ENCODE results near the gene LAMB4.

The LAMB4 gene

DNA sequence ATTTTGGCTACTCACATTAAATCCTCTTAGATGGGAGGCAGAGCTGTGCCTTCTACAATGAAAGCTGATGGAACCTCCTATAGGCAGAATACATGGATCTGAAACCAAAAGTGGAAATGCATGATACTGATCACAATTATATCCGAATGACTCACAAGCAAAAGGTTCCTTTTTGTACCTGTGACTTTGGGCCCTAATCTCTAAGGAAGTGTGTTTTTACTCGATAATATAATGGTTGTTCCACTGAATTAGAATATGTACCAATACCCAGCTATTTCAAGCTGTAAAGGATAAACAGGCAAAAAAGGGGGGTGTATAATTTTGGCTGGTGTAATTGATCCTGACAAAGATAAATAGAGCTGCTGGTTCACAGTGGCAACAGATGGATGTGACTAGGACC lies 109.6 kb downstream of the LAMB4 start:
- Histone ChIP-seq H3K36me3 (ENCODE audit: insufficient read depth, low read length) (no peaks in the 10 kb centered on the region), H4K20me1 (ENCODE audit: insufficient read depth, low read length) (no peaks in the 10 kb centered on the region), H3K9me3 (ENCODE audit: low read length) (no peaks in the 10 kb centered on the region), H3K9ac (ENCODE audit: low read length) (no peak overlapping the region), H3F3A (ENCODE audit: insufficient read depth, low read length) (no peaks in the 10 kb centered on the region), H3K4me1 (ENCODE audit: insufficient read depth, low read length, severe bottlenecking) (no peaks in the 10 kb centered on the region), H3K27ac (ENCODE audit: low read depth, low read length, poor library complexity, severe bottlenecking) (no peak overlapping the region), H3K9me2 (ENCODE audit: low read depth, low read length) (no peaks in the 10 kb centered on the region), H3K79me2 (ENCODE audit: insufficient read depth, low read length) (no peaks in the 10 kb centered on the region), H3K4me2 (ENCODE audit: low read length) (no peak overlapping the region), H2AFZ (ENCODE audit: low read length) (no peak overlapping the region), H3K4me3 (ENCODE audit: low read depth, low read length, poor library complexity, severe bottlenecking) (no peak overlapping the region), H3K27me3 (ENCODE audit: insufficient read depth, low read length) (no peaks in the 10 kb centered on the region)
- TF ChIP-seq EZH2 (IDR thresholded peaks at IDR 0.05; ENCODE audit: borderline replicate concordance, low read length): no peak
- TF ChIP-seq, protein P1, sequence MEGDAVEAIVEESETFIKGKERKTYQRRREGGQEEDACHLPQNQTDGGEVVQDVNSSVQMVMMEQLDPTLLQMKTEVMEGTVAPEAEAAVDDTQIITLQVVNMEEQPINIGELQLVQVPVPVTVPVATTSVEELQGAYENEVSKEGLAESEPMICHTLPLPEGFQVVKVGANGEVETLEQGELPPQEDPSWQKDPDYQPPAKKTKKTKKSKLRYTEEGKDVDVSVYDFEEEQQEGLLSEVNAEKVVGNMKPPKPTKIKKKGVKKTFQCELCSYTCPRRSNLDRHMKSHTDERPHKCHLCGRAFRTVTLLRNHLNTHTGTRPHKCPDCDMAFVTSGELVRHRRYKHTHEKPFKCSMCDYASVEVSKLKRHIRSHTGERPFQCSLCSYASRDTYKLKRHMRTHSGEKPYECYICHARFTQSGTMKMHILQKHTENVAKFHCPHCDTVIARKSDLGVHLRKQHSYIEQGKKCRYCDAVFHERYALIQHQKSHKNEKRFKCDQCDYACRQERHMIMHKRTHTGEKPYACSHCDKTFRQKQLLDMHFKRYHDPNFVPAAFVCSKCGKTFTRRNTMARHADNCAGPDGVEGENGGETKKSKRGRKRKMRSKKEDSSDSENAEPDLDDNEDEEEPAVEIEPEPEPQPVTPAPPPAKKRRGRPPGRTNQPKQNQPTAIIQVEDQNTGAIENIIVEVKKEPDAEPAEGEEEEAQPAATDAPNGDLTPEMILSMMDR (IDR thresholded peaks at IDR 0.05; ENCODE audit: low read length): no peak

DNA sequence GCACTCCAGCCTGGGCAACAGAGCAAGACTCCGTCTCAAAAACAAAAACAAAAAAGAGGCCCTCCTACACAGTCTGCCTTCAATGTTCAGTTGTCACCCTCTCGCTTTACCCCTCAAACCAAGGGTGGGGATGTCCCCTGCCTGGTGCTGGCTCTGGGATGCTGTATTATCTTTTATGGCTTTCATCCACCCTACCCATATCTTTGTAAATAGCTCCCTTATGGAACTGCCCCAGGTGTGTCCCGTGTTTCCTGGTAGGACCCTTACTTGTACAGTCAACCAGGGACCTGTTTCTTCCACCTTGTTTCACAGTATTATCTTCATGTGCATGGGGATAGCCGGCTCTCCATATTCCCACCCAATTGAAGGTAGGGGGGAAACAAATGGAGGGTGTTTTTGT lies 111.5 kb downstream of the LAMB4 start:
- Histone ChIP-seq H3K4me1 (ENCODE audit: insufficient read depth, low read length, severe bottlenecking) (no peaks in the 10 kb centered on the region), H3K9me3 (ENCODE audit: low read length) (no peaks in the 10 kb centered on the region), H3F3A (ENCODE audit: insufficient read depth, low read length) (no peaks in the 10 kb centered on the region), H3K4me2 (ENCODE audit: low read length) (no peak overlapping the region), H3K9ac (ENCODE audit: low read length) (no peak overlapping the region), H4K20me1 (ENCODE audit: insufficient read depth, low read length) (no peaks in the 10 kb centered on the region), H3K27ac (ENCODE audit: low read depth, low read length, poor library complexity, severe bottlenecking) (no peak overlapping the region), H2AFZ (ENCODE audit: low read length) (no peak overlapping the region), H3K4me3 (ENCODE audit: low read depth, low read length, poor library complexity, severe bottlenecking) (no peak overlapping the region), H3K27me3 (ENCODE audit: insufficient read depth, low read length) (no peaks in the 10 kb centered on the region), H3K9me2 (ENCODE audit: low read depth, low read length) (no peaks in the 10 kb centered on the region), H3K36me3 (ENCODE audit: insufficient read depth, low read length) (no peaks in the 10 kb centered on the region), H3K79me2 (ENCODE audit: insufficient read depth, low read length) (no peaks in the 10 kb centered on the region)
- TF ChIP-seq, protein P1 (IDR thresholded peaks at IDR 0.05; ENCODE audit: low read length): no peak
- TF ChIP-seq EZH2 (IDR thresholded peaks at IDR 0.05; ENCODE audit: borderline replicate concordance, low read length): no peak

- H4K20me1 ChIP-seq (ENCODE audit: insufficient read depth, low read length): no peaks in the 10 kb centered on the region
- H3K9ac ChIP-seq (ENCODE audit: low read length): no peak overlapping the region
- H3K4me2 ChIP-seq (ENCODE audit: low read length): no peak overlapping the region
- H2AFZ ChIP-seq (ENCODE audit: low read length): no peak overlapping the region
- no peaks in the 10 kb centered on the region for H3K79me2 ChIP-seq (ENCODE audit: insufficient read depth, low read length)
- no peak overlapping the region for H3K4me3 ChIP-seq (ENCODE audit: low read depth, low read length, poor library complexity, severe bottlenecking)
- no peaks in the 10 kb centered on the region for H3F3A ChIP-seq (ENCODE audit: insufficient read depth, low read length)
- no peaks in the 10 kb centered on the region for H3K36me3 ChIP-seq (ENCODE audit: insufficient read depth, low read length)
- H3K9me2 ChIP-seq (ENCODE audit: low read depth, low read length): no peaks in the 10 kb centered on the region
- H3K27me3 ChIP-seq (ENCODE audit: insufficient read depth, low read length): no peaks in the 10 kb centered on the region
- H3K9me3 ChIP-seq (ENCODE audit: low read length): no peaks in the 10 kb centered on the region
- no peaks in the 10 kb centered on the region for H3K4me1 ChIP-seq (ENCODE audit: insufficient read depth, low read length, severe bottlenecking)
- H3K27ac ChIP-seq (ENCODE audit: low read depth, low read length, poor library complexity, severe bottlenecking): no peak overlapping the region
- TF ChIP-seq, protein P1 (IDR thresholded peaks at IDR 0.05; ENCODE audit: low read length): no peak
- no peak for TF ChIP-seq EZH2 (IDR thresholded peaks at IDR 0.05; ENCODE audit: borderline replicate concordance, low read length)
Measured at GRCh38 chr7:108017776-108018151, 112.4 kb downstream of the LAMB4 start.

All from OCI-LY1 (cell line).